ENCODE data around the gene HBZ.
"Not testable (repeated sequence)": the region's sequence is repeated elsewhere in the genome, so short reads cannot be mapped to it uniquely, and the experiment has no call there.

HBZ gene

DNA sequence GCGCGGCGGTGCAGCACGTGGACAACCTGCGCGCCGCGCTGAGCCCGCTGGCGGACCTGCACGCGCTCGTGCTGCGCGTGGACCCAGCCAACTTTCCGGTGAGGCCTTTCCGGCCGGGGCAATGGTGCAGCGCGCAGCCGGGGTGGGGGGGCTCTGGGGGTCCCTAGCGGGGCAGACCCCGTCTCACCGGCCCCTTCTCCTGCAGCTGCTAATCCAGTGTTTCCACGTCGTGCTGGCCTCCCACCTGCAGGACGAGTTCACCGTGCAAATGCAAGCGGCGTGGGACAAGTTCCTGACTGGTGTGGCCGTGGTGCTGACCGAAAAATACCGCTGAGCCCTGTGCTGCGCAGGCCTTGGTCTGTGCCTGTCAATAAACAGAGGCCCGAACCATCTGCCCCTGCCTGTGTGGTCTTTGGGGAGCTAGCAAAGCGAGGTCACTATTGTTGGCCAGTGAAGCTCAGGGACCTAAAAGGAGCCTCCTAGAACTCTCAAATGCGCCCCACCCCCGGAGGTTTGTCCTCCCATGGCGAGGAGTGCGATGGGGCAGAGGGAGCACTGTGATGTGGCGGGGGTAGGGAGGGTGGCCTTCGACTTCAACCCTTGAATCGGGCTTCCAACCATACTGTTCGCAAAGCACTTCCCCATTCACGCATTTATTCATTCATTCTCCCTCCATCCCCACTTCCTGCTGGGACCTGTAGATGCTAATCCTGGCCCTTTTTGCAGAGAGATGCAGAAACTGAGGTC, 14.1 kb downstream of the HBZ start:
- no peak overlapping the region for H3K4me3 ChIP-seq (ENCODE audit: low read length)
- no peak for DNase-seq (ENCODE audit: low read depth)
- TF ChIP-seq, protein P1, sequence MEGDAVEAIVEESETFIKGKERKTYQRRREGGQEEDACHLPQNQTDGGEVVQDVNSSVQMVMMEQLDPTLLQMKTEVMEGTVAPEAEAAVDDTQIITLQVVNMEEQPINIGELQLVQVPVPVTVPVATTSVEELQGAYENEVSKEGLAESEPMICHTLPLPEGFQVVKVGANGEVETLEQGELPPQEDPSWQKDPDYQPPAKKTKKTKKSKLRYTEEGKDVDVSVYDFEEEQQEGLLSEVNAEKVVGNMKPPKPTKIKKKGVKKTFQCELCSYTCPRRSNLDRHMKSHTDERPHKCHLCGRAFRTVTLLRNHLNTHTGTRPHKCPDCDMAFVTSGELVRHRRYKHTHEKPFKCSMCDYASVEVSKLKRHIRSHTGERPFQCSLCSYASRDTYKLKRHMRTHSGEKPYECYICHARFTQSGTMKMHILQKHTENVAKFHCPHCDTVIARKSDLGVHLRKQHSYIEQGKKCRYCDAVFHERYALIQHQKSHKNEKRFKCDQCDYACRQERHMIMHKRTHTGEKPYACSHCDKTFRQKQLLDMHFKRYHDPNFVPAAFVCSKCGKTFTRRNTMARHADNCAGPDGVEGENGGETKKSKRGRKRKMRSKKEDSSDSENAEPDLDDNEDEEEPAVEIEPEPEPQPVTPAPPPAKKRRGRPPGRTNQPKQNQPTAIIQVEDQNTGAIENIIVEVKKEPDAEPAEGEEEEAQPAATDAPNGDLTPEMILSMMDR (IDR thresholded peaks at IDR 0.05; ENCODE audit: insufficient read depth, low read depth, low read length, missing control alignments): no peak

DNA sequence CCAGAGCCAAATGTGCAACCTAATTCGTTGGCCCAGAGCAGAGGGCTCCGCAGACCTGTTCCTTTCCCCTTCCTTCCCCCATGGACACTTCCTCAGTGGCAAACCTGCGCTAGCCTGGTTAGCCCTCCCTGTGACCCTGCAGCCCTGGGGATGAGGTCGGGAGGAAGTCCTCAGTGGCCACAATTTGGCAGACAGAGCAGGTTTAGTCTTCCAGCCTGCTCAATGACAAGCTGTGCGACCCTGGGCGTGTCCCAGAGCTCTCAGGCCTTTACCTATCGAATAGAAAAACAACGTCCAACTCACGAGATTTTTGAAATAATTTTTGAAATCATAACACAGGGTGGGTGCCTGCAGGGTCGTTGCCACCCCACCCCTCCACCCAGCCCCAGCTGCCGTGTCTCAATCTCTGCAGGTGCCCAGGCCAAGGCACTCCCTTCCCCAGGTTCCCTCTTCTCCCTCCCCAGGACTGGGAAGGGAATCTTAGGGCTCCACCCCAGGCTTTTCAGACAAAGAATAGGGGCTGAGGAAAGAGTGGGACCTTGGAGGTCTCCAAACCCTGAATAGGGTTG, 14.8 kb downstream of the HBZ start:
- H3K4me3 ChIP-seq (ENCODE audit: low read length): no peak overlapping the region
- TF ChIP-seq, protein P1 (IDR thresholded peaks at IDR 0.05; ENCODE audit: insufficient read depth, low read depth, low read length, missing control alignments): no peak
- no peak for DNase-seq (ENCODE audit: low read depth)

DNA sequence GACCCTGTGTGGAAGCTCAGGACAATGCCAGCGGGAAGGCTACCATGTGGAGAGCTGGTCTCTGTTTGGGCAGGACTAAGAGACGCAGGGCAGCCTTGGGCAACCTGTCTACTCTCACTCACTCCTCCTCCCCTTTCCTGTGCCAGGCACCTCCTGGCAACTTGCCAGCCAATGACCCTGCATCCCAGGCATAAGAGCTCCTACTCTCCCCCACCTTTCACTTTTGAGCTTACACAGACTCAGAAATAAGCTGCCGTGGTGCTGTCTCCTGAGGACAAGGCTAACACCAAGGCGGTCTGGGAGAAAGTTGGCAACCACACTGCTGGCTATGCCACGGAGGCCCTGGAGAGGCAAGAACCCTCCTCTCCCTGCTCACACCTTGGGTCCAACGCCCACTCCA, 16.0 kb downstream of the HBZ start:
- DNase-seq (ENCODE audit: low read depth): no peak
- no peak overlapping the region for H3K4me3 ChIP-seq (ENCODE audit: low read length)
- TF ChIP-seq, protein P1 (IDR thresholded peaks at IDR 0.05; ENCODE audit: insufficient read depth, low read depth, low read length, missing control alignments): no peak

DNA sequence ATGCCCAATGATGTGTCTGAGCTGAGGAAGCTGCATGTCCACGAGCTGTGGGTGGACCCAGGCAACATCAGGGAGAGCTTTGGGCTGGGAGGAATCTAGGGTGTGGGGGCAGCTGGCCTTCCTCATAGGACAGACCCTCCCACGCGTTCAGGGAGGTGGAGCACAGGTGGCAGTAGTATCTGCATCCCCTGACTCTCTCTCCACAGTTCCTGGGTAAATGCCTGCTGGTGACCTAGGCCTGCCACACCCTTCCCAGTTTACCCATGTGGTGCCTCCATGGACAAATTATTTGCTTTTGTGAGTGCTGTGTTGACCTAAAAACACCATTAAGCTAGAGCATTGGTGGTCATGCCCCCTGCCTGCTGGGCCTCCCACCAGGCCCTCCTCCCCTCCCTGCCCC, 16.6 kb downstream of the HBZ start:
- no peak overlapping the region for H3K4me3 ChIP-seq (ENCODE audit: low read length)
- TF ChIP-seq, protein P1 (IDR thresholded peaks at IDR 0.05; ENCODE audit: insufficient read depth, low read depth, low read length, missing control alignments): no peak
- no peak for DNase-seq (ENCODE audit: low read depth)

DNA sequence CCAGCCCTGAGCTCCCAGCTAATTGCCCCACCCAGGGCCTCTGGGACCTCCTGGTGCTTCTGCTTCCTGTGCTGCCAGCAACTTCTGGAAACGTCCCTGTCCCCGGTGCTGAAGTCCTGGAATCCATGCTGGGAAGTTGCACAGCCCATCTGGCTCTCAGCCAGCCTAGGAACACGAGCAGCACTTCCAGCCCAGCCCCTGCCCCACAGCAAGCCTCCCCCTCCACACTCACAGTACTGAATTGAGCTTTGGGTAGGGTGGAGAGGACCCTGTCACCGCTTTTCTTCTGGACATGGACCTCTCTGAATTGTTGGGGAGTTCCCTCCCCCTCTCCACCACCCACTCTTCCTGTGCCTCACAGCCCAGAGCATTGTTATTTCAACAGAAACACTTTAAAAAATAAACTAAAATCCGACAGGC, 17.7 kb downstream of the HBZ start:
- not testable (repeated sequence) for H3K4me3 ChIP-seq (ENCODE audit: low read length)
- peak; percentile 18 for DNase-seq (ENCODE audit: low read depth)

DNA sequence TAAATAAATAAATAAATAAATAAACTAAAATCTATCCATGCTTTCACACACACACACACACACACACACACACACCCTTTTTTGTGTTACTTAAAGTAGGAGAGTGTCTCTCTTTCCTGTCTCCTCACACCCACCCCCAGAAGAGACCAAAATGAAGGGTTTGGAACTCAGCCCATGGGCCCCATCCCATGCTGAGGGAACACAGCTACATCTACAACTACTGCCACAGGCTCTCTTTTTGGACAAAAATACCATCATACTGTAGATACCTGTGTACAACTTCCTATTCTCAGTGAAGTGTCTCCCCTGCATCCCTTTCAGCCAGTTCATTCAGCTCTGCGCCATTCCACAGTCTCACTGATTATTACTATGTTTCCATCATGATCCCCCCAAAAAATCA, 18.3 kb downstream of the HBZ start:
- DNase-seq (ENCODE audit: low read depth): no peak
- H3K4me3 ChIP-seq (ENCODE audit: low read length): no peak overlapping the region
- TF ChIP-seq, protein P1 (IDR thresholded peaks at IDR 0.05; ENCODE audit: insufficient read depth, low read depth, low read length, missing control alignments): no peak

DNA sequence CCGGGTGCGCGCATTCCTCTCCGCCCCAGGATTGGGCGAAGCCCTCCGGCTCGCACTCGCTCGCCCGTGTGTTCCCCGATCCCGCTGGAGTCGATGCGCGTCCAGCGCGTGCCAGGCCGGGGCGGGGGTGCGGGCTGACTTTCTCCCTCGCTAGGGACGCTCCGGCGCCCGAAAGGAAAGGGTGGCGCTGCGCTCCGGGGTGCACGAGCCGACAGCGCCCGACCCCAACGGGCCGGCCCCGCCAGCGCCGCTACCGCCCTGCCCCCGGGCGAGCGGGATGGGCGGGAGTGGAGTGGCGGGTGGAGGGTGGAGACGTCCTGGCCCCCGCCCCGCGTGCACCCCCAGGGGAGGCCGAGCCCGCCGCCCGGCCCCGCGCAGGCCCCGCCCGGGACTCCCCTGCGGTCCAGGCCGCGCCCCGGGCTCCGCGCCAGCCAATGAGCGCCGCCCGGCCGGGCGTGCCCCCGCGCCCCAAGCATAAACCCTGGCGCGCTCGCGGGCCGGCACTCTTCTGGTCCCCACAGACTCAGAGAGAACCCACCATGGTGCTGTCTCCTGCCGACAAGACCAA, 20.0 kb downstream of the HBZ start, which contains the start of gene HBA2:
TSS of gene HBA2 (plus strand) at position 503 of the 568 bp plus-strand sequence. CDS start at position 540, 37 bp downstream.
- DNase-seq (ENCODE audit: low read depth); H3K4me3 ChIP-seq (ENCODE audit: low read length): not testable (repeated sequence)

DNA sequence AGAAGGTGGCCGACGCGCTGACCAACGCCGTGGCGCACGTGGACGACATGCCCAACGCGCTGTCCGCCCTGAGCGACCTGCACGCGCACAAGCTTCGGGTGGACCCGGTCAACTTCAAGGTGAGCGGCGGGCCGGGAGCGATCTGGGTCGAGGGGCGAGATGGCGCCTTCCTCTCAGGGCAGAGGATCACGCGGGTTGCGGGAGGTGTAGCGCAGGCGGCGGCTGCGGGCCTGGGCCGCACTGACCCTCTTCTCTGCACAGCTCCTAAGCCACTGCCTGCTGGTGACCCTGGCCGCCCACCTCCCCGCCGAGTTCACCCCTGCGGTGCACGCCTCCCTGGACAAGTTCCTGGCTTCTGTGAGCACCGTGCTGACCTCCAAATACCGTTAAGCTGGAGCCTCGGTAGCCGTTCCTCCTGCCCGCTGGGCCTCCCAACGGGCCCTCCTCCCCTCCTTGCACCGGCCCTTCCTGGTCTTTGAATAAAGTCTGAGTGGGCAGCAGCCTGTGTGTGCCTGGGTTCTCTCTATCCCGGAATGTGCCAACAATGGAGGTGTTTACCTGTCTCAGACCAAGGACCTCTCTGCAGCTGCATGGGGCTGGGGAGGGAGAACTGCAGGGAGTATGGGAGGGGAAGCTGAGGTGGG, 20.9 kb downstream of the HBZ start:
- H3K4me3 ChIP-seq (ENCODE audit: low read length); DNase-seq (ENCODE audit: low read depth): not testable (repeated sequence)

DNA sequence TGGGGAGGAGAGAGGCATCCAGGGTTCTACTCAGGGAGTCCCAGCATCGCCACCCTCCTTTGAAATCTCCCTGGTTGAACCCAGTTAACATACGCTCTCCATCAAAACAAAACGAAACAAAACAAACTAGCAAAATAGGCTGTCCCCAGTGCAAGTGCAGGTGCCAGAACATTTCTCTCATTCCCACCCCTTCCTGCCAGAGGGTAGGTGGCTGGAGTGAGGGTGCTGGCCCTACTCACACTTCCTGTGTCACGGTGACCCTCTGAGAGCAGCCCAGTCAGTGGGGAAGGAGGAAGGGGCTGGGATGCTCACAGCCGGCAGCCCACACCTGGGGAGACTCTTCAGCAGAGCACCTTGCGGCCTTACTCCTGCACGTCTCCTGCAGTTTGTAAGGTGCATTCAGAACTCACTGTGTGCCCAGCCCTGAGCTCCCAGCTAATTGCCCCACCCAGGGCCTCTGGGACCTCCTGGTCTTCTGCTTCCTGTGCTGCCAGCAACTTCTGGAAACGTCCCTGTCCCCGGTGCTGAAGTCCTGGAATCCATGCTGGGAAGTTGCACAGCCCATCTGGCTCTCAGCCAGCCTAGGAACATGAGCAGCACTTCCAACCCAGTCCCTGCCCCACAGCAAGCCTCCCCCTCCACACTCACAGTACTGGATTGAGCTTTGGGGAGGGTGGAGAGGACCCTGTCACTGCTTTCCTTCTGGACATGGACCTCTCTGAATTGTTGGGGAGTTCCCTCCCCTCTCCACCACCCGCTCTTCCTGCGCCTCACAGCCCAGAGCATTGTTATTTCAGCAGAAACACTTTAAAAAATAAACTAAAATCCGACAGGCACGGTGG, 21.7 kb downstream of the HBZ start:
- DNase-seq (ENCODE audit: low read depth): peak; percentile 29
- not testable (repeated sequence) for H3K4me3 ChIP-seq (ENCODE audit: low read length)

All from epithelial cell of esophagus (primary cell).